Thyroid gland (tissue), 4 donors: ENCODE data around the gene HESX1. TPM values are rescaled to one million over a fixed set of nuclear protein-coding genes. Genes with fewer than 3 reads are reported as not detected.
A peak's percentile ranks its signal among the peaks of the same experiment; 100 is the strongest.

ENCODE experiments used
- DNase-seq, 2 donors: peaks; one replicate each; pipeline ENCODE4 v3.0.0-alpha.2; 2019
- H3K27ac ChIP-seq, 3 donors: fragments of 200-600 bp; sonication (generic); 1 replicate in 2 of 3; 2 replicates in 1 of 3; pipeline ENCODE4 v1.5.1; 2016 to 2019; ENCODE audit warnings: mild to moderate bottlenecking in 1 of 3, moderate library complexity in 1 of 3
- H3K27me3 ChIP-seq: fragments of 200-600 bp; sonication (generic); one replicate; pipeline ENCODE4 v1.5.1; 2019
- H3K36me3 ChIP-seq, 2 donors: fragments of 200-600 bp; sonication (generic); one replicate each; pipeline ENCODE4 v1.5.1; 2016 to 2019
- H3K4me1 ChIP-seq, 2 donors: fragments of 200-600 bp; sonication (generic); one replicate each; pipeline ENCODE4 v1.5.1; 2017 to 2019
- H3K4me3 ChIP-seq, 3 donors: fragments of 200-600 bp; sonication (generic); replicated peaks in 1 of 3; 1 replicate in 2 of 3; 2 replicates in 1 of 3; pipeline ENCODE4 v1.5.1; 2016; ENCODE audit warnings: mild to moderate bottlenecking in 1 of 3
- H3K9me3 ChIP-seq: fragments of 200-600 bp; sonication (generic); one replicate; pipeline ENCODE4 v1.5.1; 2017
- CTCF ChIP-seq, 6 experiments: fragments of 200-600 bp in 3 of 6; fragments of 450-650 bp in 3 of 6; sonication (generic) in 3 of 6; IDR thresholded peaks; one replicate each; pipeline ENCODE4 v1.5.1; 2016 to 2019; ENCODE audit warnings: antibody characterized with exemption in 6 of 6, mild to moderate bottlenecking in 2 of 6, inconsistent platforms in 1 of 6, moderate library complexity in 1 of 6
- POLR2A ChIP-seq, 2 donors: fragments of 450-650 bp; IDR thresholded peaks; one replicate each; pipeline ENCODE4 v1.6.1; 2017; ENCODE audit warnings: antibody characterized with exemption in 2 of 2, mild to moderate bottlenecking in 2 of 2, moderate library complexity in 1 of 2
- WGBS, 2 donors: methylation state at CpG; one replicate each; pipeline ENCODE4 v1.1.5; 2017; 5-methylcytosine and 5-hydroxymethylcytosine counted together
- intact Hi-C: fragments of 100-400 bp; cut with DNase I; formaldehyde crosslinking; loops from one replicate; pipeline ENCODE4 v1.15.1; 2023
- total RNA-seq, 4 donors: library from RNA; depleted of rRNA; stranded (reverse); fragments of >200 nt; gene quantifications; one replicate each; pipeline ENCODE4 v1.2.3, GENCODE V29; 2016

The HESX1 gene
- total RNA-seq, 4 donors from 2014 or later: 0.56 to 1.6 TPM; not detected in 2

- peak; percentile 55 to 57 for DNase-seq
- Histone ChIP-seq H3K4me1 (peaks cover 0 to 9% of the 10 kb centered on the region in 2 donors), H3K4me3 (peak overlapping the region; percentile 48 to 84 (median 61)), H3K9me3 (no peaks in the 10 kb centered on the region), H3K27ac (peak overlapping the region; percentile 63 to 87 (median 75)), H3K36me3 (no peaks in the 10 kb centered on the region), H3K27me3 (no peaks in the 10 kb centered on the region)
- intact Hi-C loops: no loop called here
- WGBS, 2 donors: 0 to 1% methylated on average over 33 to 34 of the region's 70 CpGs
- TF ChIP-seq CTCF (IDR thresholded peaks at IDR 0.05): no peak
- TF ChIP-seq POLR2A (IDR thresholded peaks at IDR 0.05): peak in 1 of 2 donors; percentile 47
Observed at GRCh38 chr3:57227930-57228751, 28.4 kb upstream of the HESX1 start.

GRCh38 chr3:57227204-57227929 lies 27.6 kb upstream of the HESX1 start, which contains the start of gene APPL1:
Gene APPL1 (plus strand): TSS chr3:57227729. CDS start chr3:57227884, 155 bp downstream.
- intact Hi-C loops: no loop called here
- WGBS, 2 donors: 1 to 2% methylated on average over 15 to 29 of the region's 71 CpGs
- peak; percentile 93 to 94 for DNase-seq
- H3K9me3 ChIP-seq: no peaks in the 10 kb centered on the region
- H3K4me1 ChIP-seq: peaks cover 0 to 9% of the 10 kb centered on the region in 2 donors
- TF ChIP-seq CTCF (IDR thresholded peaks at IDR 0.05): no peak
- peak in 1 of 2 donors; percentile 90 for TF ChIP-seq POLR2A (IDR thresholded peaks at IDR 0.05)
- H3K27ac ChIP-seq: peak within 1 kb of the TSS; percentile 67 to 87 (median 75)
- no peaks in the 10 kb centered on the region for H3K27me3 ChIP-seq
- peak within 1 kb of the TSS; percentile 48 to 84 (median 61) for H3K4me3 ChIP-seq
- no peaks in the 10 kb centered on the region for H3K36me3 ChIP-seq

GRCh38 chr3:57226176-57226575 lies 26.4 kb upstream of the HESX1 start:
- no peaks in the 10 kb centered on the region for H3K9me3 ChIP-seq
- intact Hi-C loops: no loop called here
- H3K27ac ChIP-seq: no peak overlapping the region
- TF ChIP-seq POLR2A (IDR thresholded peaks at IDR 0.05): no peak
- TF ChIP-seq CTCF (IDR thresholded peaks at IDR 0.05): no peak
- DNase-seq: no peak
- peaks cover 0 to 9% of the 10 kb centered on the region in 2 donors for H3K4me1 ChIP-seq
- H3K27me3 ChIP-seq: no peaks in the 10 kb centered on the region
- H3K4me3 ChIP-seq: no peak overlapping the region
- 75 to 77% methylated on average over 2 of the region's 2 CpGs for WGBS, 2 donors
- no peaks in the 10 kb centered on the region for H3K36me3 ChIP-seq

- no peak for TF ChIP-seq CTCF (IDR thresholded peaks at IDR 0.05)
- no peak for TF ChIP-seq POLR2A (IDR thresholded peaks at IDR 0.05)
- Histone ChIP-seq H3K27me3 (no peaks in the 10 kb centered on the region), H3K4me3 (no peak overlapping the region), H3K27ac (no peak overlapping the region), H3K36me3 (no peaks in the 10 kb centered on the region), H3K9me3 (no peaks in the 10 kb centered on the region), H3K4me1 (peaks cover 0 to 9% of the 10 kb centered on the region in 2 donors)
- DNase-seq: no peak
- intact Hi-C loops: loop anchor here (5.0 kb wide), 1 partner anchor 123 kb away; no protein-coding TSS in a partner anchor
- 67 to 78% methylated on average over 4 of the region's 4 CpGs for WGBS, 2 donors
Observed at GRCh38 chr3:57224856-57225255, 25.1 kb upstream of the HESX1 start.
